ENCODE results near the gene FGR.

DNA sequence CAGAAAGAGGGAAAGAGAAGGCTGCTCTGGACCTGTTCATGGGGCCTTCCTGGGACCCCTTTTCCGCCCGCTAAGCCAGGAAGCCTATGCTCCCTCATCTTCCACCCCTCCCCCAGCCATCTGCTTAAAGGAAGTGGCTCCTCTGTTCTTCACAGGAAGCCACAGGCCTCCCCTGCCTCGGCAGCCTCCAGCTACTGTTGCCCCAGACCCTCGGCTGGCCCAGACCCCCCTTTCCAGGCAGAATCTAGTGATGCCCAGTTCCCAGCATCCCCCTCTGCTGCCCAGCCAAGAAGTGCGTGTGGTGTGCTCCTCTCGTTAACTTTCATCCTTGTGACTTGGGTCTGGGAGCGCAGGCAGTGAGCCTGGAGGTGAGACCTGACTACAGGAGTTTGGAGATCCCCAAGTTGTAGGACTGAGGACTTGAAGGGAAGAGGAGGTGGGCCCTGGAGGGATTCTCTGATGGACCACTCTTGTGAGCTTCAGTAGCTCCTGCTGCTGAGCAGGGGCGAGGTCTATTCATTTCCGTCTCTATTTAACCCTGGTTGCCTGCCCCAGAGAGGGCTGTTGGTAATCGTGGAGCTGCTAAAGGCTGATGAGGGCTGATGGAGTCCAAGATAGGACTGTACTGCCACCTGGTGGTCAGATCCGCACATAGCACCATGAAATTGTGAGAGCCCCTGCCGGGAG is 27.9 kb upstream of the FGR start:
- TF ChIP-seq GATA2 (IDR thresholded peaks at IDR 0.05; ENCODE audit: low read depth, low read length) (peak; percentile 49; the same call in 1 of the 2 replicates), GATA3 (IDR thresholded peaks at IDR 0.05; ENCODE audit: low read depth, low read length) (no peak)

All from SH-SY5Y (cell line).